Activated naive CD8-positive, alpha-beta T cell treated with anti-CD3 and anti-CD28 coated beads, Interleukin-2, amount 50 U/mL, for 24 hours (primary cell): ENCODE data around the gene TTI1.

Experiments
- ATAC-seq: fragments of 150-1000 bp; cut with Tn5 transposase; one replicate; pipeline ENCODE4 v1.10.0; 2021
- DNase-seq: peaks from one replicate; pipeline ENCODE4 v3.0.0; 2021
- H3K27ac Mint-ChIP-seq: one replicate; pipeline ENCODE4 v1.8.0; 2021; ENCODE audit warnings: mild to moderate bottlenecking, mixed read lengths
- H3K27me3 Mint-ChIP-seq: one replicate; pipeline ENCODE4 v1.8.0; 2021; ENCODE audit warnings: mixed read lengths
- H3K36me3 Mint-ChIP-seq: one replicate; pipeline ENCODE4 v1.8.0; 2021; ENCODE audit warnings: low read depth, mixed read lengths
- H3K4me1 Mint-ChIP-seq: one replicate; pipeline ENCODE4 v1.8.0; 2021; ENCODE audit warnings: mixed read lengths
- H3K4me3 Mint-ChIP-seq: one replicate; pipeline ENCODE4 v1.8.0; 2021; ENCODE audit warnings: mild to moderate bottlenecking, moderate library complexity, mixed read lengths
- H3K9me3 Mint-ChIP-seq: one replicate; pipeline ENCODE4 v1.8.0; 2021; ENCODE audit warnings: mixed read lengths

The TTI1 gene

DNA sequence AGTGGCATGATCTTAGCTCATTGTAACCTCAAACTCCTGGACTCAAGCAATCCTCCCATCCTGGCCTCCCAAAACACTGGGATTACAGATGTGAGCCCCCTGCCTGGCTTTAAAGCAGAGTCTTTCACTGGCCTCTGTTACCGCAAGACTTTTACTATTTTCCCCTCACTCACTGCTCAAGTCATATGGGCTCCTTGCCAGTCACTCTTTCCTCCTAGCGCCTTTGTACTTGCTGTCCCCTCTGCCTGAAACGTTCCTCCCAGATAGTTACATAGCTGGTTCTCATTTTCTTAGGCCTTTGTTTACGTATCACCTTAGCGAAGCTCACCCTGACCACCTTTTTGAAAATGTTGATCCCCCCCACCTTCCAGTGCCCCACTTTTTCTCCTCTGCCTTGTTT lies 29.6 kb upstream of the TTI1 start:
- no peaks in the 10 kb centered on the region for H3K27me3 Mint-ChIP-seq
- ATAC-seq, result no peak
- H3K4me1 Mint-ChIP-seq, result no peaks in the 10 kb centered on the region
- H3K4me3 Mint-ChIP-seq, result no peak overlapping the region
- H3K36me3 Mint-ChIP-seq, result peaks cover 50% of the 10 kb centered on the region
- DNase-seq, result no peak
- no peaks in the 10 kb centered on the region for H3K9me3 Mint-ChIP-seq
- H3K27ac Mint-ChIP-seq, result no peak overlapping the region

- H3K4me1 Mint-ChIP-seq, result peaks cover 8% of the 10 kb centered on the region
- H3K27ac Mint-ChIP-seq, result no peak overlapping the region
- ATAC-seq (no peak), DNase-seq (no peak)
- H3K36me3 Mint-ChIP-seq, result peaks cover 39% of the 10 kb centered on the region
- no peaks in the 10 kb centered on the region for H3K27me3 Mint-ChIP-seq
- no peak overlapping the region for H3K4me3 Mint-ChIP-seq
- H3K9me3 Mint-ChIP-seq, result no peaks in the 10 kb centered on the region
These were observed 27.9 kb upstream of the TTI1 start for GRCh38 chr20:38061109-38061508.

DNA sequence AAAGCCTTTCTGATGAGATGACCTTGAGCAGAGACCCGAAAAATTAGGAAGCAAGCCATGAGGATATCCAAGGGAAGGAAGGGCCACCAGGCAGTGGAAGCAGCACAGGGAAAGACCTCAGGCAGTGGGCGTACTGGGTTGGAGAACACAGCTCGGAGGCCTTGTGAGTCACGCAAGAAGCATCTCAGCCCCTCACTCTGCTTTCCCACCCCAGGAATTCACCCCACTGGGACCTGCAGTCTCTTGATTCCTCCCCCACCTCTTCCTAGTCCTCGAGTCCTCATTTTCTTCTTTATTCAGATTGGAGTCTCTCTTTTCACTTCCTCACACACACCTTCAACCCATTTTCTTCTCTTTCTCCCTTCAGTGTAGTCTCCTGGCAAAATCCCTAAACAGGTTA lies 27.3 kb upstream of the TTI1 start:
- Mint-ChIP-seq H3K27ac (no peak overlapping the region), H3K9me3 (no peaks in the 10 kb centered on the region), H3K4me3 (no peak overlapping the region), H3K4me1 (peaks cover 8% of the 10 kb centered on the region), H3K36me3 (peaks cover 36% of the 10 kb centered on the region), H3K27me3 (no peaks in the 10 kb centered on the region)
- DNase-seq (no peak), ATAC-seq (no peak)

- Mint-ChIP-seq H3K4me3 (no peak overlapping the region), H3K27ac (no peak overlapping the region), H3K27me3 (no peaks in the 10 kb centered on the region), H3K9me3 (no peaks in the 10 kb centered on the region), H3K36me3 (peaks cover 38% of the 10 kb centered on the region), H3K4me1 (peaks cover 8% of the 10 kb centered on the region)
- no peak for DNase-seq
- no peak for ATAC-seq
These were observed 26.6 kb upstream of the TTI1 start for GRCh38 chr20:38059832-38060231.

DNA sequence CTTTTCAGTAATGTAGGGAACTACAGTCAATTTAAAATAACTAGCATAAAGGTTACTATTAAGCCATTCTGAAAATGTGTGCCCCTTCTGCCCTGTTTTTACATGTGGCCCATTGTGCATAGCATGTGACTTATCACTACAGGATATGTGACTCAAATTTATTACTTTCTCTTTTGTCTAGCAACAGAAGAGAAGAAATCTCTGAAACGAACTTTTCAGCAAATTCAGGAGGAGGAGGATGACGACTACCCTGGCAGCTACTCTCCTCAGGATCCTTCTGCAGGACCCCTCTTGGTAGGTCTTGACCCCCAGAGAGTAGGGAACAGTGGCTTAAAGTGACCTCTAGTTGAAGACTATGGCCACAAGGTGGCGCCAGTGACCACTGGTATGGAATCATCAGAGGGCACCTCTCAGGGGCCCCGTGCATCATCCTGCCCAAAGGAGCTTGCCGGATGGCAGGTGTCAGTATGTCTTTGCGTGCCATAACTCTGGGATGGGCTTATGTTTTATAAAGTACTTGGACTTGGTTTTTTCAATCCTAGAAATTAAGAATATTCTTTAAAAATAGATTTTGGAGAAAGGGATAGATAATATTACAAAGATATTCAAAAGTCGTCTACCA lies 24.2 kb upstream of the TTI1 start:
- ATAC-seq, result peak; percentile 81
- Mint-ChIP-seq H3K4me3 (peak overlapping the region; percentile 31), H3K27me3 (no peaks in the 10 kb centered on the region), H3K36me3 (peaks cover 33% of the 10 kb centered on the region), H3K27ac (peak overlapping the region; percentile 71), H3K4me1 (peaks cover 17% of the 10 kb centered on the region), H3K9me3 (no peaks in the 10 kb centered on the region)
- DNase-seq, result peak; percentile 83

- Mint-ChIP-seq H3K36me3 (peaks cover 37% of the 10 kb centered on the region), H3K27me3 (no peaks in the 10 kb centered on the region), H3K9me3 (no peaks in the 10 kb centered on the region), H3K4me1 (peaks cover 22% of the 10 kb centered on the region), H3K4me3 (no peak overlapping the region), H3K27ac (no peak overlapping the region)
- ATAC-seq, result no peak
- DNase-seq, result no peak
These were observed 22.6 kb upstream of the TTI1 start for GRCh38 chr20:38055848-38056247.

DNA sequence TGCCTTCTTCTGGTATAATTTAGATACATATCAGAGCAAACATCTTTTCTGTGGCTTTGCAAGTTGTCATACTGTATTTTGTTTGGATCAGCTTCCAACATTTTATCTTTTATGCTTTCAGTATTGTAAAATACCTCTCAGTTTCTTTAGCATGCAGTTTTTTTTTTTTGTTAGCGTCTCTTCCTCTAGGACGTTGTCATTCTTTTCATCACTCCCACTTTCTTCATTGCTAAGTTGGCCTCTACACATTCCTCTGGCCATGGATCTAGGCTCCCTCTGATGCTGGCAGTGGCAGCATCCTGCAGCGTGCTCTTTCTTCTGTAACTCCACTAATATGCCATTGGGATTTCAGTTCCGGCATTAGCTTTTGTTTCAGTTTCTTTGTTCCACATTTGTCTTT lies 22.0 kb upstream of the TTI1 start:
- Mint-ChIP-seq H3K4me3 (no peak overlapping the region), H3K27ac (no peak overlapping the region), H3K9me3 (no peaks in the 10 kb centered on the region), H3K27me3 (no peaks in the 10 kb centered on the region), H3K36me3 (peaks cover 36% of the 10 kb centered on the region), H3K4me1 (peaks cover 28% of the 10 kb centered on the region)
- DNase-seq, result no peak
- no peak for ATAC-seq

GRCh38 chr20:38054647-38055046 lies 21.4 kb upstream of the TTI1 start:
- no peak for DNase-seq
- Mint-ChIP-seq H3K4me1 (peaks cover 34% of the 10 kb centered on the region), H3K27me3 (no peaks in the 10 kb centered on the region), H3K9me3 (no peaks in the 10 kb centered on the region), H3K27ac (no peak overlapping the region), H3K36me3 (peaks cover 36% of the 10 kb centered on the region), H3K4me3 (no peak overlapping the region)
- no peak for ATAC-seq

- no peak for ATAC-seq
- no peaks in the 10 kb centered on the region for H3K9me3 Mint-ChIP-seq
- H3K27me3 Mint-ChIP-seq, result no peaks in the 10 kb centered on the region
- H3K4me3 Mint-ChIP-seq, result no peak overlapping the region
- peaks cover 38% of the 10 kb centered on the region for H3K4me1 Mint-ChIP-seq
- DNase-seq, result no peak
- no peak overlapping the region for H3K27ac Mint-ChIP-seq
- H3K36me3 Mint-ChIP-seq, result peaks cover 33% of the 10 kb centered on the region
These were observed 19.6 kb upstream of the TTI1 start for GRCh38 chr20:38052870-38053269.

DNA sequence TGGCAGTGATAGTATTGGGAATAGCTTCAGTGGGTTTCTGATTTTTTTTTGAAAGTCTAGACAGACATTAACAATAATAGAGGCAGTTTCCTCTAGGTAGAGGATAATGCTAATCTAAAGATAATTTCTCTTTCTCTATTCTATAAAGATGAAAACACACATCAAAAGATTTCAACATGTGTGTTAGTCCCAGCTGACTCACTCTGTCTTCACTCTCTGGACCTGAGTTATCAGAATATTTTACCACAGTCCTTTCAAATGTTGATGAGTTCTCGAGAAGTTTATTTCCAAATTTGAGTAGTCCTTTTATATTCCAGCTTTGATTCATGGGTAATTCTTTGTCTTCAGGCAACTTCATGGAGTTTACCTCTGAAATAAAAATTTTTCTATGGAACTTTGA lies 17.4 kb upstream of the TTI1 start:
- Mint-ChIP-seq H3K4me1 (peaks cover 43% of the 10 kb centered on the region), H3K36me3 (peaks cover 43% of the 10 kb centered on the region), H3K9me3 (no peaks in the 10 kb centered on the region), H3K27ac (peak overlapping the region; percentile 63), H3K27me3 (no peaks in the 10 kb centered on the region), H3K4me3 (no peak overlapping the region)
- ATAC-seq (peak; percentile 53), DNase-seq (no peak)

DNA sequence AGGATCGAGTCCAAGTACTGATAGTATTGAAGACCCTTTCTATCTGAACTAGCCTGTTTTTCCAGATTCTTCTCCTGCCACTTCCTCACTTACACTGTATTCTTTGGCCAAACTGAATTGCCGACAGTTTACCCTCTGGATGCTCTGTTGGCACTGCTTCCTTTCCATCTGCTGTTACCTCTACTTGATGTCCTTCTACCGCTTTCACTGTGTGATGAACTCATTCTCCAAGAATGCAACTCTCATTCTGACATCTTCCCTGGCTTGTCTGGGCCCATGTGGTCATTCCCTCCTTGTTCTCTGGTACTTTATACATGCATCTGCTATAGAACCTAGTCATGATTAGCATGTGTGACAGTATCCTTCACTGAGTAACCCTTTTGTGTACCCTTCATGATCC lies 16.5 kb upstream of the TTI1 start:
- Mint-ChIP-seq H3K4me3 (no peak overlapping the region), H3K4me1 (peaks cover 51% of the 10 kb centered on the region), H3K27ac (peak overlapping the region; percentile 63), H3K36me3 (peaks cover 39% of the 10 kb centered on the region), H3K9me3 (no peaks in the 10 kb centered on the region), H3K27me3 (no peaks in the 10 kb centered on the region)
- DNase-seq (no peak), ATAC-seq (no peak)

DNA sequence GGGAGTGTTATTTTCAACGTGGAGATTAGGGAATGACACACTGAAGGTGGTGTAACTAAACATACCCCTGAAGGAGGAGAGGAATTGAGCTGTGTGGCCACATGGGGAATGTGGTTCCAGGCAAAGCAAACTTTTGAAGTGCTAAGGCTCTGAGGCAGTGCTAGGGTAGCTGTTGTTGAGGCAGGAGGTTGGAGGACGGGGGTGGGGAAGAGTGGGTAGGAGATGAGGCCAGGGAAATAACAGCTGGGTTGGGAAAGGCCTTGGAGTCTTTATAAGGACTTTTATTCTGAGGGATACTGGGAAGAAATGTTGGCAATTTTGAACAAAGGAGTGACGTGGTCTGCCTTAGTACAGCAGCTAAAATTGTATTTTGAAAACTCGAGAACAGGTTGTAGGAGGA lies 13.3 kb upstream of the TTI1 start:
- Mint-ChIP-seq H3K36me3 (peaks cover 67% of the 10 kb centered on the region), H3K27me3 (no peaks in the 10 kb centered on the region), H3K4me1 (peaks cover 67% of the 10 kb centered on the region), H3K9me3 (no peaks in the 10 kb centered on the region), H3K27ac (peak overlapping the region; percentile 48), H3K4me3 (no peak overlapping the region)
- DNase-seq, result no peak
- ATAC-seq, result no peak

DNA sequence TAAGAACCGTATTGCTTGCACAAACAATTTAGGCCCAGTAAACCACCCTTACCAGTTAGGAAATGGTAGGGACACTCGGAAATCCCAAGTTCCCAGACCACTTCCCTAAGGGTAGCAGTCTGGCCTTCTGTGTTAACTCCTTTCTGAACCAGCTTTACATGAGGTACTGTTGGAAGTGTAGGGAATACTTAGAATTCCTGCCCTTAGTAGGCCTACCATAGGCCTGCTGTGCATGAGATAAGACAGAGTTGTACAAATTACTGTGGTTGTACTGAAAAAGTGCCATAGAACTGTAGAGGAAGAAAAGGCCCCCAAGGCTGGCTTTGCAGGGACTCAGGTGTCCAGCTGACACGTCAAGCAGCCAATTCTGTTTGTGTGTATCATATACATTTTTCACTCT lies 11.4 kb upstream of the TTI1 start:
- H3K4me1 Mint-ChIP-seq, result peaks cover 56% of the 10 kb centered on the region

DNA sequence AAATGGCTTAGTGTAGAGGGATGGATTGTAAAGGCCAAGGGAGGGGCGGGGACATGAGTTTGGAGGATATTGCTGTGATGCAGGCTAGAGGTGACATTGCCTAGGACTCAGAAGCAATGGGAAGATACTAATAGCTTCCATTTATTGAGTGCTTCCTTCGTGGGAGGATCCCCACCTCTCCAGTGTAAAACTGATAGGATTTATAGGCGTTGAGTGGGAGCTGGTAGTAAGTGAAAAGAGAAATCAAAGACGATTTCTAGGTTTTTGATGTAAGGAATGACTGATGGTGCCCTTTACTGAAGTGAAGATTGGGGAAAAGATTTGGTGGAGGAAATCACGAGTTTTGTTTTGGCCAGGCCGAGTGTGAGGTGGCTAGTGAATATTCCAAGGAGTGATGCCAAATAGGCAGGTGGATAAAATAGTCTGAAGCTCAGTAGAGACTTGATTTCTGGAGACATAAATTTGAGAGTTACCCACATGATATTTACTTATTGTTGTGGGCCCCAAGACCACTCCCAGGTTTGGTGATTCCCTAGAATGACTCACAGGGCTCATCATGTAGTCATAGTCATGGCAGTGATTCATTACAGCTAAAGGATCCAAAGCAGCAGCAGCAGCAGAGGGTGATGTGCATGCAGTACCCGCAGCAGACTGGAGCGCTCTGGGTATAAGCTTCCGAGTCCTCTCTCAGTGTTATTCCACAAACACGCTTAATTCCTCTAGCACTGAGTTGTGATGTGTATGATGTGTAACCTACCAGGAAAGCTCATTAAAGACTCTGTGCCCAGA lies 10.4 kb upstream of the TTI1 start:
- ATAC-seq (peak; percentile 98), DNase-seq (peak; percentile 10)
- H3K27me3 Mint-ChIP-seq, result no peaks in the 10 kb centered on the region
- peaks cover 52% of the 10 kb centered on the region for H3K4me1 Mint-ChIP-seq
- no peaks in the 10 kb centered on the region for H3K9me3 Mint-ChIP-seq
- no peak overlapping the region for H3K4me3 Mint-ChIP-seq
- peaks cover 63% of the 10 kb centered on the region for H3K36me3 Mint-ChIP-seq
- peak overlapping the region; percentile 17 for H3K27ac Mint-ChIP-seq

More for the DNA sequence above, 11.4 kb upstream of the TTI1 start:
- Mint-ChIP-seq H3K4me3 (no peak overlapping the region), H3K27me3 (no peaks in the 10 kb centered on the region), H3K27ac (no peak overlapping the region), H3K36me3 (peaks cover 65% of the 10 kb centered on the region), H3K9me3 (no peaks in the 10 kb centered on the region)
- ATAC-seq (no peak), DNase-seq (no peak)

GRCh38 chr20:38040276-38040675 lies 7.0 kb upstream of the TTI1 start:
- ATAC-seq, result no peak
- no peak for DNase-seq
- no peaks in the 10 kb centered on the region for H3K27me3 Mint-ChIP-seq
- no peak overlapping the region for H3K27ac Mint-ChIP-seq
- H3K4me3 Mint-ChIP-seq, result no peak overlapping the region
- H3K9me3 Mint-ChIP-seq, result no peaks in the 10 kb centered on the region
- peaks cover 64% of the 10 kb centered on the region for H3K4me1 Mint-ChIP-seq
- H3K36me3 Mint-ChIP-seq, result peaks cover 60% of the 10 kb centered on the region
